ENCODE results near the gene ZNF322. TPM values are rescaled to one million over a fixed set of nuclear protein-coding genes. Genes with fewer than 3 reads are reported as not detected.

ZNF322 gene
- total RNA-seq (2022; extraction: Qiagen RNA extraction): 3.8 to 6.6 TPM (median 5.2 TPM) in 5 replicates

GRCh38 chr6:26659042-26659999 lies at the start of gene ZNF322:
Gene ZNF322, minus strand, starts transcription at chr6:26659746. Its CDS starts 21,193 bp downstream, at chr6:26638553.

GRCh38 chr6:26596579-26597388 lies 62.8 kb downstream of the ZNF322 start, which contains the start of gene ABT1:
Gene ABT1, plus strand, starts transcription at chr6:26596953. Its CDS starts 30 bp downstream, at chr6:26596983.

Other genes with a start within 250 kb of the ZNF322 start
- gene BTN3A3, start 219.2 kb downstream of the ZNF322 start, total RNA-seq (2022; extraction: Qiagen RNA extraction): 0.53 to 0.68 TPM (median 0.61 TPM) in 5 replicates
- 15.3 to 22.7 TPM (median 18.6 TPM) in 5 replicates for gene BTN2A1, start 201.8 kb downstream of the ZNF322 start, total RNA-seq (2022; extraction: Qiagen RNA extraction)
- not detected in 5 replicates for gene BTN1A1, start 159.4 kb downstream of the ZNF322 start, total RNA-seq (2022; extraction: Qiagen RNA extraction)
- 66.2 to 92.8 TPM (median 78.4 TPM) in 5 replicates for gene HMGN4, start 121.4 kb downstream of the ZNF322 start, total RNA-seq (2022; extraction: Qiagen RNA extraction)
- 12.4 to 13.8 TPM (median 13.7 TPM) in 5 replicates for gene ABT1, start 62.8 kb downstream of the ZNF322 start, total RNA-seq (2022; extraction: Qiagen RNA extraction)

Measured in A549 treated with AZD2906 at 1 μM for 4 hours (cell line).